GM12874 (cell line): ENCODE measurements around the gene TMEM62.

Experiments used
- TF ChIP-seq, protein P1 (sequence below): IDR thresholded peaks from 2 replicates; pipeline ENCODE4 v1.5.1; 2011; ENCODE audit warnings: low read depth, mild to moderate bottlenecking, control low read depth, low read length, moderate library complexity; ENCODE audit not compliant: insufficient read depth

TMEM62 gene

GRCh38 chr15:43199945-43200488 is 66.6 kb downstream of the TMEM62 start:
- TF ChIP-seq, protein P1, sequence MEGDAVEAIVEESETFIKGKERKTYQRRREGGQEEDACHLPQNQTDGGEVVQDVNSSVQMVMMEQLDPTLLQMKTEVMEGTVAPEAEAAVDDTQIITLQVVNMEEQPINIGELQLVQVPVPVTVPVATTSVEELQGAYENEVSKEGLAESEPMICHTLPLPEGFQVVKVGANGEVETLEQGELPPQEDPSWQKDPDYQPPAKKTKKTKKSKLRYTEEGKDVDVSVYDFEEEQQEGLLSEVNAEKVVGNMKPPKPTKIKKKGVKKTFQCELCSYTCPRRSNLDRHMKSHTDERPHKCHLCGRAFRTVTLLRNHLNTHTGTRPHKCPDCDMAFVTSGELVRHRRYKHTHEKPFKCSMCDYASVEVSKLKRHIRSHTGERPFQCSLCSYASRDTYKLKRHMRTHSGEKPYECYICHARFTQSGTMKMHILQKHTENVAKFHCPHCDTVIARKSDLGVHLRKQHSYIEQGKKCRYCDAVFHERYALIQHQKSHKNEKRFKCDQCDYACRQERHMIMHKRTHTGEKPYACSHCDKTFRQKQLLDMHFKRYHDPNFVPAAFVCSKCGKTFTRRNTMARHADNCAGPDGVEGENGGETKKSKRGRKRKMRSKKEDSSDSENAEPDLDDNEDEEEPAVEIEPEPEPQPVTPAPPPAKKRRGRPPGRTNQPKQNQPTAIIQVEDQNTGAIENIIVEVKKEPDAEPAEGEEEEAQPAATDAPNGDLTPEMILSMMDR = no peak

DNA sequence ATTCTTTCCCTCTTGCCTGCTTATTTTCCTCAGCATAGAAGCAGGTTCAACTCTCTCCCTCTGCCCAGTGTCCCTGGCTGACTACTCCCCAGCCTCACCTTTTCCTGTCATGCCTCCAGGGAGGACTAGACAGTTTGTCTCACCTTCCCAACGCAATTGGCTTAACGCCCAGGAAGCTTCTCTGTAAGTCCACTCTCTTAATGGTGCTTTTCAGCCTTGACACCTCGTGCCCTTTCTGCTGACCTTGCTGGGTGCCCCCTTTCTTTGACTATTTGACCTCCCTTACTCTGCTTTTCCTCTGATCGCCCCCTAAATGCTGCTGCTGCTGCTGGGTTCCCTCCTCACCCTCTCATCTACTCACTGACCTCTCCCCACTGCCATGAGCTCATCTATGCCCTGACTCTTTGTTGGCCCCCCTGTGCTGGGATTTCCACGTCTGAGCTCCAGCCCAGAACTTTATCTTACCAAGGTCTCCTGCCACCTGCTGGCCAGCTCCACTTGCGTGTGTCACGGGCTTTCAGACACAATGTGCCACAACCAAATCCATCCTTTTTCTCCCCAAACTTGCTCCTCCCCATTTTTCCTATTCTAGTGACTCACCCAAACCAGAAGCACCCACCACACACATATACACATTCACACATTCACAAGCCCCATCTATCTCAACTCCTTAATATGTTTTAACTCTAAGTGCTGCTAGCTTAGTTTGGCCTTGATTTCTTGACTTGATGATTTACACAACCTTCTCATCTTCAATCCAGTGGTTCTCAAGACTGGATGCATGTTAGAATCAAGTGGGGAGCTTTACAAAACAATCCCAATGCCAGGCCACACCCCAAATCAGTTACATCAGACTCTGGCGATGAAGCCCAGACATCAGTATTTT is 70.9 kb downstream of the TMEM62 start:
- TF ChIP-seq, protein P1 = peak; percentile 76

DNA sequence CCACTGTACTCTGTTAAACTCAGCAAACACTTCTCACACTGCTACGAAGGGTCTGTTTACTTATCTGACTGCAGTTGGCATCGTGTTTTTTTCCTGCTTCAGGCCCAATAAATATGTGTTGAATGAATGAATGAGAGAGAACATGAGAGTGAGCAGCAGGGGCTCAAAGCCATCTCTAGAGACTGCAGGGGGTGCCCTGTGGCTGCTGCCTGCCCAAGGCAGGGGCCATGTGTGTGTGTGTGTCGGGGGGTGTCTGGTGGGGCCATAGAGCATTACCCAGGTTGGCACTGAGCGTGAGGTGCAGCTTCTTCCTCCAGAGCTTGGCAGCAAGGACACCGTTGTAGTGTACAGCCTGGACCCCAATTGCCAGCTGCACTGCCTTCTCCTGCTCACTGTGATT is 72.7 kb downstream of the TMEM62 start:
- TF ChIP-seq, protein P1 = no peak

DNA sequence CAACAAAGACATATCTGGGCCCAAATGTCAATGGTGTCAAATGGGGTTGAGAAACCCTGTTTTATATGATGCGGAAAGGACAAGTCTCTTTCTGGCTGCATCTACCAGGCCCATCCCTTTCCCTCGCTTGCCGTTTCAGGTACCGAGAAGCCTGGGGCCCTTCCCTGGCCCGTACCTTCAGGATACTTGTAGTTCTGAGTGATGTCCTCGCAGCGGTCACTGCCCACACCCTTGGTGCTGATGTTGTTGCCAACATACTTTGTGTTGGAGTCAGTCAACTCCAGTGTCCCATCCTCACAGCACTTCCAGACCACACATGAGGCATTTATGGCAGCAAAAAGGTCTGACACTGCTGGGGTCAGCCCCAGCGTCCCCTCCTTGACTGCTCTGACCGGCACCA is 73.6 kb downstream of the TMEM62 start:
- TF ChIP-seq, protein P1 = no peak

GRCh38 chr15:43208052-43209002 is 74.9 kb downstream of the TMEM62 start:
- TF ChIP-seq, protein P1 = no peak

DNA sequence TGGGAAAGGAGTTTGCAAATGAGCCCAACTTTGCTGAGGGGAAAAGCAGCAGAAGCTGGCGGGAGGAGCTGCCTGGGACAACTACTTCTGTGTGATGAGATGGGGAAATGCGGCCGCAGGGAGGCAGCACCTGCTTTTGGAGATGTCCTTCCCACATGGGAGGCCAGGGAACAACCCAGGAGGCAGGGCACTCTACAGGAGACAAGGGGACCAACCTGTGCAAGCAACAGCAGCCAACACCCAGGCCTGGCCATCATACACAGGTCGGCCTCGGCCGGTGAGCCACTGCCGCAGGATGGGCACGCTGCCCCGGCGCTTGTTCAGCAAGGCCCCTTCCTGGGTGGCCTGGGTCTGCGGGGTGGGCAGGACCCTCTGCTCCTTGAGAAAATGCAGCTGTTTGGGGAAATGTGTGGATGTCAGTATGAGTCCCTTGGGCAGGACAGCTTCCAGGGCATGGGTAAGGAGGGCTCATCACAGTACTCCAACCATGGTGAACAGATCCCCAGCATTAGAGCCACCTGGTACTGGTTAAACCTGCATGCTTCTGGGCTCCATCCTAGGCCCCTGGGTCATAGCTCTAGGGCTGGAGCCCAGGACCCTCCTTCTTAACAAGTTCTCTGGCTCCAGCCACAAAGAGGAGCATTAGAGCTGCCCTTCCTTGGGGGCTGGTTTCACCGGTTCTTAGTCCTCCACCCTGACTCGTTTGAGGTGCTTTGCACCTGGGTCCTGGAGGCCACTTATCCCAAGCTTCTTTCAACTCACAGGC is 75.9 kb downstream of the TMEM62 start:
- TF ChIP-seq, protein P1 = no peak
